ENCODE measurements around the gene ITPA. TPM values are rescaled to one million over a fixed set of nuclear protein-coding genes. Genes with fewer than 3 reads are reported as not detected.
A peak's percentile ranks its signal among the peaks of the same experiment; 100 is the strongest.

ITPA gene
- total and polyA plus RNA-seq, 2 of the 13 experiments (the other 11 are each of a cell fraction or from before 2014, with no cell fraction given) = 60.1 to 103 TPM

DNA sequence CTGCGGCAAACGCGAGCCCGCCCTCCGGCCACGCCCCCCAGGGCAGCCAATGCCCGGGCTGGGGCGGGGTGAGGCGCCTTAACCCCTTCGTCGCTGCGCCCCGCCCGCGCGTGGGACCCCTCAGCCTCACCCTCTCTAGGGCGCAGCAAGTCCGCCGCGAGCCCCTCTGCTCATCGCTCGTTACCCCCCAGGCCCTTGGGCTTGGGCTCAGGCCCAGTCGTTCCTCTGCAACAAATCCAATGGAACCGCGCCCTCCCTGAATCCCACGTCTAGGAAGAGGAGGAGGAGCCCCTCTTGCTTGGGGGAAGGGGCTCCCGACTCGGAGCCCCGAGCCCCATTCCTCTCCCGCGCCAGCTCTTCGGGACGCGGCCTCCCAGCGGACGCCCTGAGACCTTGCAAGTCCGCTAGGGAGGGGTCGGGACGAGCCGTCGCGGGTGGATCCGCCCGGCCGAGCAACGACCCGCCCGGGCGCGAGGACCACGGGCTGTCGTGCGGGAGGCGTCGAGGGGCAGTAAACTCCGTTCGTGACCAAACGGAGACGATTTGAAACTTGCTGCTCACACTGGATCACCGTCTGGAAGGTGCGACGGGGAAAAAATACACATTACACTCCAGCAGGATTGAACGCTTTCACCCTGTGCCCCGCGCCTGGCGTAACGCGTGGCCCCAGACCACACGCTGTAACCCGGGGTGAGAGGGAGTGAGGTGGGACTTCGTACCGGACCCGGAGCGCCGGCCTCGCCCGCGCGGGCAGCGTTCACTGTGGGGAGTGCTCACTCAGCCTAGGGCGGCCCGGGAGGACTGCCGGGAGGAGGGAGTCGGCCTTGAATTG is 35.5 kb upstream of the ITPA start (continued):
- TF ChIP-seq SCMH1 (CRISPR knock-in tag; IDR thresholded peaks at IDR 0.05; ENCODE audit: borderline replicate concordance) (no peak), ARHGAP35 (CRISPR knock-in tag; IDR thresholded peaks at IDR 0.05; ENCODE audit: borderline replicate concordance) (peak; percentile 17; the same call in 1 of the 2 replicates), TCF12 (IDR thresholded peaks at IDR 0.05) (no peak), TCF12 (CRISPR knock-in tag; IDR thresholded peaks at IDR 0.05) (peak; percentile 51; the same call in 1 of the 2 replicates), EP300 (IDR thresholded peaks at IDR 0.05; ENCODE audit: low read depth in 2 of 2, low read length in 2 of 2) (peak in 1 of 2 experiments; percentile 42; a peak in 3 of 4 replicates), EP300 (CRISPR knock-in tag; IDR thresholded peaks at IDR 0.05; ENCODE audit: borderline replicate concordance) (peak; percentile 51; the same call in 1 of the 2 replicates), AHR (CRISPR knock-in tag; IDR thresholded peaks at IDR 0.05) (peak; percentile 90; the same call in 1 of the 2 replicates), JUN (CRISPR knock-in tag; IDR thresholded peaks at IDR 0.05) (no peak; the same call in 1 of the 2 replicates), ESRRA (CRISPR knock-in tag; IDR thresholded peaks at IDR 0.05; ENCODE audit: low read depth) (peak; percentile 13), TBX2 (CRISPR knock-in tag; IDR thresholded peaks at IDR 0.05; ENCODE audit: borderline replicate concordance) (peak; percentile 93), AKAP8 (CRISPR knock-in tag; IDR thresholded peaks at IDR 0.05) (peak; percentile 94), CENPT (CRISPR knock-in tag; IDR thresholded peaks at IDR 0.05; ENCODE audit: low read depth) (peak; percentile 61; the same call in 1 of the 2 replicates), FOXK1 (CRISPR knock-in tag; IDR thresholded peaks at IDR 0.05; ENCODE audit: borderline replicate concordance, low read depth) (no peak), NFATC3 (CRISPR knock-in tag; IDR thresholded peaks at IDR 0.05) (no peak; the same call in 1 of the 2 replicates), U2AF2 (IDR thresholded peaks at IDR 0.05; ENCODE audit: low read depth, low read length) (no peak), RFX3 (CRISPR knock-in tag; IDR thresholded peaks at IDR 0.05) (no peak)
- TF ChIP-seq, protein P1, sequence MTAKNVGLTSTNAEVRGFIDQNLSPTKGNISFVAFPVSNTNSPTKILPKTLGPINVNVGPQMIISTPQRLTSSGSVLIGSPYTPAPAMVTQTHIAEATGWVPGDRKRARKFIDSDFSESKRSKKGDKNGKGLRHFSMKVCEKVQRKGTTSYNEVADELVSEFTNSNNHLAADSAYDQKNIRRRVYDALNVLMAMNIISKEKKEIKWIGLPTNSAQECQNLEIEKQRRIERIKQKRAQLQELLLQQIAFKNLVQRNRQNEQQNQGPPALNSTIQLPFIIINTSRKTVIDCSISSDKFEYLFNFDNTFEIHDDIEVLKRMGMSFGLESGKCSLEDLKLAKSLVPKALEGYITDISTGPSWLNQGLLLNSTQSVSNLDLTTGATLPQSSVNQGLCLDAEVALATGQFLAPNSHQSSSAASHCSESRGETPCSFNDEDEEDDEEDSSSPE (CRISPR knock-in tag; IDR thresholded peaks at IDR 0.05) = peak; percentile 82
- TF ChIP-seq, protein P2, sequence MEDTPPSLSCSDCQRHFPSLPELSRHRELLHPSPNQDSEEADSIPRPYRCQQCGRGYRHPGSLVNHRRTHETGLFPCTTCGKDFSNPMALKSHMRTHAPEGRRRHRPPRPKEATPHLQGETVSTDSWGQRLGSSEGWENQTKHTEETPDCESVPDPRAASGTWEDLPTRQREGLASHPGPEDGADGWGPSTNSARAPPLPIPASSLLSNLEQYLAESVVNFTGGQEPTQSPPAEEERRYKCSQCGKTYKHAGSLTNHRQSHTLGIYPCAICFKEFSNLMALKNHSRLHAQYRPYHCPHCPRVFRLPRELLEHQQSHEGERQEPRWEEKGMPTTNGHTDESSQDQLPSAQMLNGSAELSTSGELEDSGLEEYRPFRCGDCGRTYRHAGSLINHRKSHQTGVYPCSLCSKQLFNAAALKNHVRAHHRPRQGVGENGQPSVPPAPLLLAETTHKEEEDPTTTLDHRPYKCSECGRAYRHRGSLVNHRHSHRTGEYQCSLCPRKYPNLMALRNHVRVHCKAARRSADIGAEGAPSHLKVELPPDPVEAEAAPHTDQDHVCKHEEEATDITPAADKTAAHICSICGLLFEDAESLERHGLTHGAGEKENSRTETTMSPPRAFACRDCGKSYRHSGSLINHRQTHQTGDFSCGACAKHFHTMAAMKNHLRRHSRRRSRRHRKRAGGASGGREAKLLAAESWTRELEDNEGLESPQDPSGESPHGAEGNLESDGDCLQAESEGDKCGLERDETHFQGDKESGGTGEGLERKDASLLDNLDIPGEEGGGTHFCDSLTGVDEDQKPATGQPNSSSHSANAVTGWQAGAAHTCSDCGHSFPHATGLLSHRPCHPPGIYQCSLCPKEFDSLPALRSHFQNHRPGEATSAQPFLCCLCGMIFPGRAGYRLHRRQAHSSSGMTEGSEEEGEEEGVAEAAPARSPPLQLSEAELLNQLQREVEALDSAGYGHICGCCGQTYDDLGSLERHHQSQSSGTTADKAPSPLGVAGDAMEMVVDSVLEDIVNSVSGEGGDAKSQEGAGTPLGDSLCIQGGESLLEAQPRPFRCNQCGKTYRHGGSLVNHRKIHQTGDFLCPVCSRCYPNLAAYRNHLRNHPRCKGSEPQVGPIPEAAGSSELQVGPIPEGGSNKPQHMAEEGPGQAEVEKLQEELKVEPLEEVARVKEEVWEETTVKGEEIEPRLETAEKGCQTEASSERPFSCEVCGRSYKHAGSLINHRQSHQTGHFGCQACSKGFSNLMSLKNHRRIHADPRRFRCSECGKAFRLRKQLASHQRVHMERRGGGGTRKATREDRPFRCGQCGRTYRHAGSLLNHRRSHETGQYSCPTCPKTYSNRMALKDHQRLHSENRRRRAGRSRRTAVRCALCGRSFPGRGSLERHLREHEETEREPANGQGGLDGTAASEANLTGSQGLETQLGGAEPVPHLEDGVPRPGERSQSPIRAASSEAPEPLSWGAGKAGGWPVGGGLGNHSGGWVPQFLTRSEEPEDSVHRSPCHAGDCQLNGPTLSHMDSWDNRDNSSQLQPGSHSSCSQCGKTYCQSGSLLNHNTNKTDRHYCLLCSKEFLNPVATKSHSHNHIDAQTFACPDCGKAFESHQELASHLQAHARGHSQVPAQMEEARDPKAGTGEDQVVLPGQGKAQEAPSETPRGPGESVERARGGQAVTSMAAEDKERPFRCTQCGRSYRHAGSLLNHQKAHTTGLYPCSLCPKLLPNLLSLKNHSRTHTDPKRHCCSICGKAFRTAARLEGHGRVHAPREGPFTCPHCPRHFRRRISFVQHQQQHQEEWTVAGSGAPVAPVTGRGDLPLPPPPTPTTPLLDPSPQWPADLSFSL (CRISPR knock-in tag; IDR thresholded peaks at IDR 0.05) = peak; percentile 85
- TF ChIP-seq, protein P3, sequence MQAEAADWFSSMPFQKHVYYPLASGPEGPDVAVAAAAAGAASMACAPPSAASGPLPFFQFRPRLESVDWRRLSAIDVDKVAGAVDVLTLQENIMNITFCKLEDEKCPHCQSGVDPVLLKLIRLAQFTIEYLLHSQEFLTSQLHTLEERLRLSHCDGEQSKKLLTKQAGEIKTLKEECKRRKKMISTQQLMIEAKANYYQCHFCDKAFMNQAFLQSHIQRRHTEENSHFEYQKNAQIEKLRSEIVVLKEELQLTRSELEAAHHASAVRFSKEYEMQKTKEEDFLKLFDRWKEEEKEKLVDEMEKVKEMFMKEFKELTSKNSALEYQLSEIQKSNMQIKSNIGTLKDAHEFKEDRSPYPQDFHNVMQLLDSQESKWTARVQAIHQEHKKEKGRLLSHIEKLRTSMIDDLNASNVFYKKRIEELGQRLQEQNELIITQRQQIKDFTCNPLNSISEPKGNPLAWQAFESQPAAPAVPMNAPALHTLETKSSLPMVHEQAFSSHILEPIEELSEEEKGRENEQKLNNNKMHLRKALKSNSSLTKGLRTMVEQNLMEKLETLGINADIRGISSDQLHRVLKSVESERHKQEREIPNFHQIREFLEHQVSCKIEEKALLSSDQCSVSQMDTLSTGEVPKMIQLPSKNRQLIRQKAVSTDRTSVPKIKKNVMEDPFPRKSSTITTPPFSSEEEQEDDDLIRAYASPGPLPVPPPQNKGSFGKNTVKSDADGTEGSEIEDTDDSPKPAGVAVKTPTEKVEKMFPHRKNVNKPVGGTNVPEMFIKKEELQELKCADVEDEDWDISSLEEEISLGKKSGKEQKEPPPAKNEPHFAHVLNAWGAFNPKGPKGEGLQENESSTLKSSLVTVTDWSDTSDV (CRISPR knock-in tag; IDR thresholded peaks at IDR 0.05) = peak; percentile 97

All from HepG2 (cell line).